LNCAP (cell line): ENCODE measurements around the gene BRD4.

Source experiments
- CTCF ChIP-seq: fragments of 450-650 bp; IDR thresholded peaks from 2 replicates; pipeline ENCODE4 v1.5.1; 2017; ENCODE audit warnings: mild to moderate bottlenecking

BRD4 gene

GRCh38 chr19:15293781-15294491 is 38.4 kb downstream of the BRD4 start:
- TF ChIP-seq CTCF: no peak

- TF ChIP-seq CTCF: no peak
Measured at GRCh38 chr19:15292847-15293582, 39.3 kb downstream of the BRD4 start.

GRCh38 chr19:15292140-15292539 is 40.2 kb downstream of the BRD4 start:
- TF ChIP-seq CTCF: no peak

GRCh38 chr19:15291548-15292021 is 40.8 kb downstream of the BRD4 start:
- TF ChIP-seq CTCF: no peak

GRCh38 chr19:15291089-15291488 is 41.2 kb downstream of the BRD4 start:
- no peak for TF ChIP-seq CTCF

- TF ChIP-seq CTCF: no peak
Measured at GRCh38 chr19:15290166-15290565, 42.2 kb downstream of the BRD4 start.

GRCh38 chr19:15289673-15290072 is 42.7 kb downstream of the BRD4 start:
- TF ChIP-seq CTCF: no peak
